Measurements from ENCODE around the gene TAF4B.
"Not testable (repeated sequence)": the region's sequence is repeated elsewhere in the genome, so short reads cannot be mapped to it uniquely, and the experiment has no call there.

Gene TAF4B

DNA sequence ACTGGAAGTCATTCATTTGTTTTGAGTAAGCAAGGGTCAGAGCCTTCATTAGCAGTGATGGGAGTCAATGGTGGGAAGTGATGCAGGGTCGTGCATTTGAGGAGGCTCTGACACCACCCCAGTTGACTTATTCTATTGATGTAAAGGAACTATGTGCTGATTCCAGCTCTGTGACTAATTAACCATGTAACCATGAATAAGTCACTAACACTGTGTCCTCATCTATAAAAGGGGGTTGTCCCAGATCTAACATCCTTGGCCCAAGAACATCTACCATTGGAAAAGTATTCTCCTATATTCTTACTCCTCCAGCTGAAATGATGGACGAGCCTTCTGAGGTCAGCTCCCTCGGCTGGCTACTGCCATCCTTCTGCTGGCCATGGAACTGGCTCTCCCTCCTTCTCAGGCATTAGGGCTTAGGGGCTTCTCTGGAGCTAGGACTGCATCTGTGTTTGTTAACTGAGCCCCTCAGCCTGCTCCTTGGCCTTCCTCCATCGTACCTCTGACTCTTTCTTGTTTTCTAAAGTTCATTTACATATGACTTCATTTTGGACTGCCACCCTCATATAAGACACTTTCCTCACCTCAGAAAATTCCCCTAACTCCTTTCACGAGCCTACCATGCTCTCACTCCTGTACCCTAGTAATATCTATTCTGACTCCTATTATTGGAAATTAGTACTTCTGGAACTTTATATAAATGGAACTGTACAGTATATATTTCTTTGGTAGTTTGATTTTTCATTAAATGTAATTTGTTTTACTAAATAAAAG lies 206.6 kb downstream of the TAF4B start:
- FAIRE-seq: no peak

DNA sequence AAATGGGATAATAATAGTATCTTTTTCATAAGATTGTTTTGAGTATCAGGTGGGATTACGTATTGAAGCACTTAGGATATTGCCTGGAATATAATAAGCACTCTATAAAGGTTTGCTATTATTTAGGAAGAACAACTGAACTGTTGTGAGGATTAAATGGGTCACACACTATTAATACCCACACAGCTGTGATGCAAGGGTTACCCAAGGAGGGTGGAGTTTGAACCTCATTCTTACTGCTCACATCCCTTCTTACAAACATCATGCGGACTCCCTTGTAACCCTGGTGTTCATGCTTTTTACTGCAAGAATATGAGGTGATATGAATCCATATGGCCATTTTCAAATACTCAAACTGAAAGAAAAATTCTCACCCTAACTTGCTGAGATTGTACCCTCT lies 208.6 kb downstream of the TAF4B start:
- no peak for FAIRE-seq

DNA sequence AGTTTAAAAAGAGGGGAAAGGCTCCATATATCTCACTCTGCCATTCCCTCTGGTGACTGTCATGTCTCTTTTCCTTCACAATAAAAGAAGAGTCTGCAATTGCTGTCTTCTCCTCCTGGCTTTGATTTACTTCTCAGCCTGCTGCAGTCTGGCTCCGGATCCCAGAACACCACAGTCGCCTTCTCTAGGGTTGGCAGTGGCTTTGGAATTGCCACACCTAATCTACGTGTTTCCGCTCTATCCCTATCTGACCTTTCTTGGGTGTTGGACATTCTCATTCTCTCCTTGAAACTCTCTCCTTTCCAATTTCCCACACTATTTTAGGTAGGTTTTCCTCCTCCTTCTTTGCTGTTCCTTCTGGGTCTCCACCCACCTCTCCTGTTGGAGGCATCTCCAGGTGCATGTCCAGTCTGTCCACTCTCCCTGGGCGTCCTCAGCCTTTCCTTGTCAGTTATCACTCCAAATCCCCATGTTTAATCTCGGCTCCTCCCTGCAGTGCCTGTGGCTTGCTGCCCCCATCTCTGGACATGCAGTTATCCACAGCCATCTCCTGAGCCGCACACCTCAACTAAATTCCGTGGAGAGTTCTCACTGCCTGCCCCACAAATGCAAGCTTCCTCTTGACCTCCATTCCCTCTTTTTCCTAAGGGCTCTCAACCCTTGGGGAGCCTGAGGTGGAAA lies 209.3 kb downstream of the TAF4B start:
- FAIRE-seq: no peak

DNA sequence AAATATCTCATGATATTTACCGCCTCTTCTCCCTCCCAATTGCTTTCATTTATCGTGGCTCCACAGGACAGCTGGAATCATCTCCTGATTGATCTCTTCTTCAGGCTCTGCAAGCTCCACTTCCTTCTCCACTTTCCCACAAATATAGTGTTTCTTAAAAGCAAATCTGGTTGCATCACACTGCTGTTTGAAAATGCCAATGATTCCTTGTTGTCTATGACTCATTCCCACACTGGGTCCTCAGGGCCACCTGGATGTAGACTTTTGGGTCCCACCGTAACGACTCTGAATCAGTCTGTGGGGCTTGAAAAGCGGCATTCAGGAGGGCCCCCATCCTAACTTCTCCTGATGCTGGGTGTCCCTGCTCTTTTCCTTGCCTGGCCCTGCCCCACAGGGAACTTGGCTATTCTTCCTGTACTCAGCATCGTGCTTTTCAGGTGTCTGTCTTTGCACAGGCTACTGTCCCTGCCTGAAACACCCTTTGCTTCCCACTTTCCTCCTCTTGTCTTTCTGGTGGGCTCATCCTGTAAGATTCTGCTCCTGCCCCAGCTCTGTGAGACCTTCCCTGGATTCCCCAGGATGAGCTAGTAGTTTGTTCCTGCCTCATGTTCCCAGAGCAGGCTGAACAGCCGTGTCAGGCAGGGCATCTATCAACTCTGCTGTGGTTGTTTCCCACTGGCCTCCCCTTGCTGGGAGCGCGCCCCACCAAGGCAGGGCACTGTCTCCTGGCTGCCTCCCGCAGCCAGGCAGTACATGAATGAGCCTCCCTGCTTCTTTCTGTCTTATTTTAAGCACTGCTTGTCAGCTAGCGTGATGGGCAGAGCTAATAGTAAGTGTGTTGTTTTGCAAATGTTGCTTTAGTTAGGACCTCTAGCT lies 210.2 kb downstream of the TAF4B start:
- FAIRE-seq: no peak

DNA sequence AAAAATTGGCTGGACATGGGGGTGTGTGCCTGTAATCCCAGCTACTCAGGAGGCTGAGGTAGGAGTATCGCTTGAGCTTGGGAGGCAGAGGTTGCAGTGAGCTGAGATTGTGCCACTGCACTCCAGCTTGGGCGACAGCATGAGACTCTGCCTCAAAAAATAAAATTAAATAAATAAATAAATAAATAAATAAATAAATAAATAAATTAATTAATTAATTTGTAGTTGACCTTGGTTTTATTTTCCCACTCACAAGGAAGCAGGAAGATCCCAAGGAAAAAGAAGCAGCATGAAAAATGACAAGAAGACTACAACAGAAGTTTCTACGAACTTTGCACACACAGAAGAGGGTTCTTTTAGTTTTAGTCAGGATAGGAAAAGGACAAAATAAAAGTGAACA lies 211.4 kb downstream of the TAF4B start:
- FAIRE-seq: not testable (repeated sequence)

DNA sequence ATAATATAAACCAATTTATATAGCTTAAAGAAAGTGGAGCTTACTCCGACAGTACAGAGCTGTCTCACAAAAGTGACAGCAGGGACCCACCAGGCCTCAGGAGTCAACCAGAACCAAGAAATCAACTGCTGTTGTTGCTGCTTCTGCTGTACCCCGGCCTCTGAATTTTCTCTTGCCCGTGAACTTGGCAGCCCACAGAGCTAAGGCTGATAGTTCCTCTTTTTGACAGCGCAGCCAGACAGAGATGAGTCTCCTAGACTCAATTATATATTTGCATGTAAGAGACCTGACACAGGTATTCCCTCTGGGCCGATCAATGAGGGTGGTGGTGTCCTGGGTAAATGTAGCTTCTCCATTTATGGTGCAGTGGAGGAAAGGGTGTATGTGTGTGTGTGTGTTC lies 212.7 kb downstream of the TAF4B start:
- FAIRE-seq: no peak

DNA sequence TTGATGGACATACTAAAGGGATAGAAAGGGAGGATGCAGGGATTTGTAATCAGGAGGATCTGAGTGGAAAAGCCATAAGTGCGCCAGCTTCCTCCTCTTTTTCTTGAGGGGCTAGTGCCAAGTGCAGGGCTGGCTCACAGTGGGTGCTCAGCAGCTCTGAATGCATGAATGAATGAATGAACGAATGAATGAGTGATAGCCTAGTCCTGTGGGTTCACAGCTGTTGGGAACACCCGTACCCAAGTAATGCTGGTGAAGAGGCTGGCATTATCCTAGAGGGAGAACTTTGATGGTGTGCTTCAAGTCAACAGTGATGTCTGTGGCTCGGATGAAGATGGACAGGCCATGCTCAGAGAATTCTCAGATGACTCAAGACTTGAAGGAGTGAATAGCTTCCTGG lies 213.3 kb downstream of the TAF4B start:
- FAIRE-seq: no peak

DNA sequence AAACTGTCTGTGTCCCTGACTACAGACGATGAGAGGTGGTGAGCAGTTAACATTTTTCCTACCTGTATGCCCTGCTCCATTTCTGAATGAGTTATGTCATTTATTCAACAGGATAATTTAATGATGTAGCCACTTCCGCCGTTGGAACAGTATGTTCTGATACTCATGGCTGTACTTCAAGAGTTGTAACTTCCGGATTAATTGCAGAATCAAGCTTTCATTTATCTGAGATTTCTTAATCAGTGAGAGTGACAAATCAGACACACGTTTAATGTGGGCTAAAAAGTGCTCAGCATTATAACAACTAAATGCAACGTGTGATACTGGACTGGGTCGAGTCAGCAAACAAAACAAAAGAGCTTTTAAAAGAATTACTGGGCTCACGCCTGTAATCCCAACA lies 214.4 kb downstream of the TAF4B start:
- no peak for FAIRE-seq
